NCI-H774 (cell line): ENCODE measurements around the gene CEBPA.
"Not testable (repeated sequence)": the region's sequence is repeated elsewhere in the genome, so short reads cannot be mapped to it uniquely, and the experiment has no call there.

Source experiments
- DNase-seq: peaks from one replicate; lab custom pipeline; 2025; lab: John Stamatoyannopoulos, UW

The CEBPA gene

GRCh38 chr19:33324628-33325027, 22.3 kb upstream of the CEBPA start:
- DNase-seq: no peak

DNA sequence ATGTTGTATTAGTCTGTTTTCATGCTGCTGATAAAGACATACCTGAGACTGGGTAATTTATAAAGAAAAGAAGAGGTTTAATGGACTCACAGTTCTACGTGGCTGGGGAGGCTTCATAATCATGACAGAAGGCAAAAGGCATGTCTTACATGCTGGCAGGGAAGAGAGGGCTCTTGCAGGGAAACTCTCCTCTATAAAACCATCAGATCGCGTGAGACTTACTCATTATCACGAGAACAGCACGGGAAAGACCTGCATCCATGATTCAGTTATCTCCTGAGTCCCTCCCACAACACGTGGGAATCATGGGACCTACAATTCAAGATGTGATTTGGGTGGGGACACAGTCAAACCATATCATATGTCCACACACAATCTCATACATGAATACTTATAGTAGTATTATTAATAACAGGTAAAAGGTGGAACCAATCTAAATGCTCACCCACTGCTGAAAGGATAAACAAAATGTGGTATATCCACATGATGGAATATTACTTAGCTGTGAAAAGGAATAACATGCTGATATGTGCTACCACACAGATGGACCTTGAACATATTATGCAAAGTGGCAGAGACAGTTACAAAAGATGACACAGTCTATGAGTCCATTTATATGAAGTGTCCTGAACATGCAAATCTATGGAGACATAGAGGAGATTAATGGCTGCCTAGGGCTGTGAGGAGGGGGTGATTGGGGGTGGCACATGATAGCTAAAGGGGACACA, 20.9 kb upstream of the CEBPA start:
- no peak for DNase-seq

GRCh38 chr19:33320636-33321035, 18.3 kb upstream of the CEBPA start:
- DNase-seq: no peak

GRCh38 chr19:33317991-33318390, 15.7 kb upstream of the CEBPA start:
- DNase-seq: not testable (repeated sequence)

DNA sequence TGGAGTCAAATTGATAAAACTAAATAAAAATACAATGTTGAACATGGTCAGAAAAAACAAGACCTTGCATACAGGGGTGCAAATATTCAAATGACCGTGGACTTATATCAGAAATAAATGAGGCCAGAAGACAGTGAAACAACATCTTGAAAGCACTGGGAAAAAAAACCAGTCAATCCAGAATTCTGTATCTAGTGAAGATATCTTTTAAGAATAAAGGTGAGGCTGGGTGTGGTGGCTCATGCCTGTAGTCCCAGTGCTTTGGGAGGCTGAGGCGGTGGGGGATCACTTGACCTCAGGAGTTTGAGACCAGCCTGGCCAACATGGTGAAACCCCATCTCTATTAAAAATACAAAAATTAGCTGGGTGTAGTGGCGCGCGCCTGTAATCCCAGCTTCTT, 15.2 kb upstream of the CEBPA start:
- DNase-seq: no peak

GRCh38 chr19:33316541-33317264, 14.4 kb upstream of the CEBPA start:
- no peak for DNase-seq

GRCh38 chr19:33312808-33313207, 10.5 kb upstream of the CEBPA start:
- not testable (repeated sequence) for DNase-seq

GRCh38 chr19:33312065-33312464, 9.7 kb upstream of the CEBPA start:
- no peak for DNase-seq

- DNase-seq: no peak
These were observed 9.0 kb upstream of the CEBPA start for GRCh38 chr19:33311326-33311682.

DNA sequence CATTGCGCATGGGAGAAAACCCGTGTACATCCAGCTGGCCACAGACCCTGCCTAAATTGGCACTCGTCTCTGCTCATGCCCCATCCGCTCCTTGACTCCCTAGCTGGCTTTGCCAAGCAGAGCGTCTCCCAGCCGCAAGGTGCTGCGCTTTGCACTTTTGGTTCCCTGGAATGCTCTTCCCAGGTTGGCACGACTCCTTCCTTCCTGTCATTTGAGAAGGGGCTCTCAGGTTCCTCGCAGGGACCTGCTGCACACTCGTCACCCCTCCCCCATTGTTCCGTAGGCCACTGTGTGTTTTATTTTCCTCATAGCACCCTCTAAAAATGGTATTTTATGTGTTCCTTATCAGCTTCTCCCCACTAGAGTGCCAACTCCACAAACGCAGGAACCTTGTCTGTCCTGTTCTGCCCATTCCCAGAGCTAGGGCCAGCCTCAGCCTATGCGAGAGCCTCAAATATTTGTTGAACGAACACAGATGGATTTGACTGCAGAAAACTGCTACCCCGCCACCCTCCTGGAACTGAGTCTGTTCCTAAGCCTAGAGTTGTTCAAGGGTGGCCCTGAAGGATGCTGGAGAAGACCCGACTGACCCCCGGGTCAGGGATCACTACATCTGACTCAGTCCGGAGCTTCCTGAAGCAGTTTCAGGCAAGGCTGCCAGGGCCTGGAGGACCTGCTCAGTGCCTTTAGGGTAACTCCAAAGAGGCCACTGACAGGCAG, 8.4 kb upstream of the CEBPA start:
- no peak for DNase-seq

DNA sequence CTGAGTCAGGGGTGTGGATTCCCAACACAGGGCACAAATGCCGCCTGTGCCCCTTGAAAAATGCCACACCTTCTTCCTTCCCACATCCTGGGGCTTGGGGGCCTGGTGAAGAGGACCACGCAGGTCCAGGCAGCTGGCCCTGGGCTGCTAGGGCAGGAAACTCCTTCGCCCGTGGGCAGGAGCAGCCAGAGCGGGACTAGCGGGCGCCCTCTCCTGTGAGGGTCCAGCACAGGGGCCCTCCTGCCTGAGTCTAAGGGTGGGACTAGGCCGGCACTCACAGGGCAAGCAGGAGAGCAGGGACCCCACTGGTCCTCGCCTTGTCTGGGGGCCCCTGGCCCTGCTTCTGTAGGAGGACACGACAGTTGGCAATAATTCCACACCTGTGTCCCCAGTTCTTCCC, 7.5 kb upstream of the CEBPA start:
- no peak for DNase-seq

DNA sequence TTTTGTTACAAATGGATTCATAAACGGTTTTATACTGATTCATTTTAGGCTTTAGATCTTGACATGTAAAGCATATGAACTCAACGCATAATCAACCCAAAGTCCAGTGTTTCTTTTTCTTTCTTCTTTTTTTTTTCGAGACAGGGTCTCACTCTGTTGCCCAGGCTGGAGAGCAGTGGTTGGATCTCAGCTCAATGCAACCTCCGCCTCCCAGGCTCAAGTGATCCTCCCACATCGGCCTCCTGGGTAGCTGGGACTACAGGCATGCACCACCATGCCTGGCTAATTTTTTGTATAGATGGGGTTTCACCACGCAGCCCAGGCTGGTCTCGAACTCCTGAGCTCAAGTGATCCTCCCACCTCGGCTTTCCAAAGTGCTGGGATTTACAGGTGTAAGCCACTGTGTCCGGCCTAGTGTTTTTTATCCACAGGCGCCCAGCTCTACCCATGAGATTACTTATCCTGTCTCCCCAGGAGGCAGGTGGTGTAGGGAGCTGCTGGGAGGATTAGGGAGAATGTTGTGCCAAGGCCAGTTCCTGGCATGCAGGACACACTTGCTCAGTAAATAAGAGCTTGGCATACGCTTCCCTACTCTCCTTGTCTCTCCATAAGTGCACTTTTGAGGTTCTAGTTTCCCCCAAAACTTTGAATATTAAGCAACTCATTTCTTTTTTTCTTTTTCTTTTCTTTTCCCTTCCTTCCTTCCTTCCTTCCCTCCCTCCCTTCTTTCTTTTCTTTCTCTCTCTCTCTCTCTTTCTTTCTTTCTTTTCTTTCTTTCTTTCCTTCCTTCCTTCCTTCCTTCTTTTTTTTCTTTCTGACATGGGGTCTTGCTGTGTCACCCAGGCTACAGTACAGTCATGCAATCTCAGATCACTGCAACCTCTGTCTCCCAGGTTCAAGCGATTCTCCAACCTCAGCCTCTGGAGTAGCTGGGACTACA, 4.8 kb upstream of the CEBPA start:
- DNase-seq: no peak

- no peak for DNase-seq
These were observed 3.9 kb upstream of the CEBPA start for GRCh38 chr19:33306191-33306590.

GRCh38 chr19:33304760-33305647, 2.7 kb upstream of the CEBPA start:
- no peak for DNase-seq

DNA sequence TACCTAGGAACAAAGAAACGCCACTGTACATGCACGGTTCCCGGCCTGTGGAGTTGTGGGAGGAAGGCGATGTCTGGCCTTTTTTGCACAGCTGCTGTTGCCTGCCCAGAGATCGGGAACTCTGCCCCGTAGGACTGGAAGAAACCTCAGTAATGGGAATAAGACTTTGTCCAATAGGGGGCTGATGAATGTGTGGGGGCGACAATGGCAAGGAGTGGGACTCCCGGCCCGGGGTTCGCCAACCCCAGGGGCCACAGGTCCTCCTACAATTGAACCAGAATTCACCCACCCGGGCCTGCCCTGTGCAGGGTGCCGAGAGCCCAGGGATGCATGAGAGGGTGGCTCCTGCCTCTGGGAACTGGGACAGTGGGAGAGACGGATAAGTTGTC, 2.0 kb upstream of the CEBPA start:
- no peak for DNase-seq

- DNase-seq: no peak
These were observed 1.5 kb upstream of the CEBPA start for GRCh38 chr19:33303791-33304345.

- DNase-seq: no peak
These were observed 848 bp upstream of the CEBPA start for GRCh38 chr19:33302974-33303790.

DNA sequence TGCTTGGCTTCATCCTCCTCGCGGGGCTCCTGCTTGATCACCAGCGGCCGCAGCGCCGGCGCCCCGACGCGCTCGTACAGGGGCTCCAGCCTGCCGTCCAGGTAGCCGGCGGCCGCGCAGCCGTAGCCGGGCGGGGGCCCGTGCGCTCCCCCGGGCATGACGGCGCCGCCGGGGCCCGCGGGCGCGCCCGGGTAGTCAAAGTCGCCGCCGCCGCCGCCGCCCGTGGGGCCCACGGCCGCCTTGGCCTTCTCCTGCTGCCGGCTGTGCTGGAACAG, 497 bp downstream of the CEBPA start:
- DNase-seq: no peak

- no peak for DNase-seq
These were observed 1.0 kb downstream of the CEBPA start for GRCh38 chr19:33301144-33301899.

DNA sequence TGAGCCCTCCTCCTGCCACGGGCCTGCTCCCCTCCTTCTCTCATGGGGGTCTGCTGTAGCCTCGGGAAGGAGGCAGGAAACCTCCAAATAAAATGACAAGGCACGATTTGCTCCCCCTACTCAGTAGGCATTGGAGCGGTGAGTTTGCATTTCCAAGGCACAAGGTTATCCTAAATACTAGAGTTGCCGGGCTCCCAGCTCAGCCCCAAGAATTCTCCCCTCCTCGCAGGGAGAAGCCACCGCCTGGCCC, 1.5 kb downstream of the CEBPA start:
- DNase-seq: no peak
